HG03108 (cell line): Measurements from ENCODE around the gene DUSP6.

Experiments
- ATAC-seq: cut with Tn5 transposase; IDR thresholded peaks from one replicate; pipeline ENCODE4 v1.9.1; 2021; ENCODE audit warnings: moderate library complexity; ENCODE audit not compliant: unreplicated experiment

DUSP6 gene

DNA sequence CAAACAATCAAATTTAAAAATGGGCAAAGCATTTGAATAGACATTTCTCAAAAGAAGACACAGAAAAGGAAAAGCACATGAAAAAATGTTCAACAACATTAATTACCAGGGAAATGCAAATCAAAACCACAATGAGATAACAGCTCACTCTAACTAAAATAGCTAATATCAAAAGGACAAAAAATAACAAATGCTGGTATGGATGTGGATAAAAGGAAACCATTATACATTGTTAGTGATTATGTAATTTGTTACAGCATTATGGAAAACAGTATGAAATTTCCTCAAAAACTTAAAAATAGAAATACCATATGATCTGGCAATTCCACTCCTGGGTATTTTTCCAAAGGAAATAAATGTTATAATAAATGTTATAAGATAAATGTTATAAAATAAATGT lies 52.9 kb downstream of the DUSP6 start:
- no peak for ATAC-seq
